ENCODE measurements around the gene PCNT. TPM values are rescaled to one million over a fixed set of nuclear protein-coding genes. Genes with fewer than 3 reads are reported as not detected.

PCNT gene
- total RNA-seq, 4 donors from 2014 or later: 200 to 431 (median 290) TPM

DNA sequence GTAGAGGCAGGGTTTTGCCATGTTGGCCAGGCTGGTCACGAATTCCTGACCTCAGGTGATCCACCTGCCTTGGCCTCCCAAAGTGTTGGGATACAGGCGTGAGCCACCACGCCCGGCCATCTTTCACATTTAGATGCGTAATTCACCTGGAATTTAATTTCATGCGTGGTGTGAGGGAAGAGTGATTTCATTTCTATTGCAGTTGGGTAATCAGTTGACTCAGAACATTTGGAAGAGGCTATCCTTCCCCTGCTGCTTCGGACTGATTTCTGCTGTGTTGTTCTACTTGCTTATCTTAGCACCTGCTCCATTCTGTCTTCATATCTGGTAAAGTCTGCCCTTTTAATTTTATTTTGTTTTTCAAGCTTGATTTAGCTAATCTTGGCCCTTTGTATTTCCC, 153.8 kb downstream of the PCNT start:
- H3K36me3 ChIP-seq: no peaks in the 10 kb centered on the region
- ATAC-seq: peak; percentile 77 to 92
- intact Hi-C loops (cut with DNase I; ENCODE audit: low total_unique reads): no loop called here
- H3K27me3 ChIP-seq: no peaks in the 10 kb centered on the region
- peak in 1 of 2 donors; percentile 27 for DNase-seq
- peaks cover 17 to 28% of the 10 kb centered on the region in 2 donors for H3K4me1 ChIP-seq
- no peak overlapping the region for H3K4me3 ChIP-seq
- no peaks in the 10 kb centered on the region for H3K9me3 ChIP-seq
- peak overlapping the region; percentile 41 to 74 (median 72) for H3K27ac ChIP-seq
- in situ Hi-C loops (cut with MboI; ENCODE audit: low sequenced_read_pairs in 4 of 4): no loop called here
- TF ChIP-seq POLR2A (IDR thresholded peaks at IDR 0.05): no peak
- TF ChIP-seq, protein P1, sequence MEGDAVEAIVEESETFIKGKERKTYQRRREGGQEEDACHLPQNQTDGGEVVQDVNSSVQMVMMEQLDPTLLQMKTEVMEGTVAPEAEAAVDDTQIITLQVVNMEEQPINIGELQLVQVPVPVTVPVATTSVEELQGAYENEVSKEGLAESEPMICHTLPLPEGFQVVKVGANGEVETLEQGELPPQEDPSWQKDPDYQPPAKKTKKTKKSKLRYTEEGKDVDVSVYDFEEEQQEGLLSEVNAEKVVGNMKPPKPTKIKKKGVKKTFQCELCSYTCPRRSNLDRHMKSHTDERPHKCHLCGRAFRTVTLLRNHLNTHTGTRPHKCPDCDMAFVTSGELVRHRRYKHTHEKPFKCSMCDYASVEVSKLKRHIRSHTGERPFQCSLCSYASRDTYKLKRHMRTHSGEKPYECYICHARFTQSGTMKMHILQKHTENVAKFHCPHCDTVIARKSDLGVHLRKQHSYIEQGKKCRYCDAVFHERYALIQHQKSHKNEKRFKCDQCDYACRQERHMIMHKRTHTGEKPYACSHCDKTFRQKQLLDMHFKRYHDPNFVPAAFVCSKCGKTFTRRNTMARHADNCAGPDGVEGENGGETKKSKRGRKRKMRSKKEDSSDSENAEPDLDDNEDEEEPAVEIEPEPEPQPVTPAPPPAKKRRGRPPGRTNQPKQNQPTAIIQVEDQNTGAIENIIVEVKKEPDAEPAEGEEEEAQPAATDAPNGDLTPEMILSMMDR (IDR thresholded peaks at IDR 0.05 in 4 of 5, conservative IDR thresholded peaks at IDR 0.05 in 1 of 5): no peak

DNA sequence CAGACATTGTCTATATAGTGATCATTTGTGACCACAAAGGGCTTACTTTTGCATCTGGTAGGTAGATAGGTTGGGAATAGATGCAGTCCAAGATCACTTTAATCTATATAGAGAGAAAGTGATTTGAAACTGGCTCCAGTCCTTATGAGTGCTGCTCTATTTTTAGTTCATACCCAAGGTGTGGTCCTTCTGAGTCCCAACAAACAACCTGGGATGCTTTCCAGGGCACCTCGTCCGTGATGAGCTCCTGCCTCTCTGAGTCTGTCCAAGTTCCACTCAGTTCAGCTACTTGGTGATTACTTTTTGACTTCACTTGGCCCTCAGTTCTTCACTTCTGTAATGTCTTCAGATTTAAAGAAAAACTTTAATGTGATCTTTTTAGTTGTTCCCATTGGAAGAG, 155.0 kb downstream of the PCNT start:
- peaks cover 20 to 28% of the 10 kb centered on the region in 2 donors for H3K4me1 ChIP-seq
- ATAC-seq: peak; percentile 90 to 94
- no peaks in the 10 kb centered on the region for H3K27me3 ChIP-seq
- no peaks in the 10 kb centered on the region for H3K36me3 ChIP-seq
- H3K27ac ChIP-seq: peak overlapping the region; percentile 41 to 74 (median 72)
- in situ Hi-C loops (cut with MboI; ENCODE audit: low sequenced_read_pairs in 4 of 4) (no loop called here), intact Hi-C loops (cut with DNase I; ENCODE audit: low total_unique reads) (no loop called here)
- TF ChIP-seq, protein P1 (IDR thresholded peaks at IDR 0.05 in 4 of 5, conservative IDR thresholded peaks at IDR 0.05 in 1 of 5): no peak
- no peak for TF ChIP-seq POLR2A (IDR thresholded peaks at IDR 0.05)
- no peak overlapping the region for H3K4me3 ChIP-seq
- H3K9me3 ChIP-seq: no peaks in the 10 kb centered on the region
- DNase-seq: peak; percentile 78 to 80

DNA sequence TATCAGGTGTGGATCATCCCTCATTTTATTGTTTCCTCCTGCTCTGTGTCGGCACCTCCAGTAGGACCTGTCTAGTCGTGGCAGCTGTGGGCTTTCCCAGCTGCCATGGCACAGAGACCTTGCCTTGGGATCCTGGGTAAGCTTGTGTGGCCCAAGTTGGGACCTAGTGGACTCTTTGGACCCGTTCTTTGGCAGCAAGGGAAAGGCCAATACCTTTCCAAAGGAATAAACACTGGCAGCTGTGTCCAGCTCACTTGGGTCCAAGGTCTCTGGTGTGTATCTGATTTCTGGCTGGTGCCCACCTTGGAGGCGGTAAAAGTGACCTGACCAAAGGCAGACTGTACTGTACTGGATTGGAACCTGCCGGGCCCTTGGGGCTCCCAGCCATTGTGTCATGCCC, 156.5 kb downstream of the PCNT start:
- Histone ChIP-seq H3K9me3 (no peaks in the 10 kb centered on the region), H3K4me1 (peaks cover 20 to 28% of the 10 kb centered on the region in 2 donors), H3K27me3 (no peaks in the 10 kb centered on the region), H3K27ac (peak overlapping the region in 1 of 4 donors; percentile 13), H3K4me3 (no peak overlapping the region), H3K36me3 (no peaks in the 10 kb centered on the region)
- no peak for TF ChIP-seq POLR2A (IDR thresholded peaks at IDR 0.05)
- TF ChIP-seq, protein P1 (IDR thresholded peaks at IDR 0.05 in 4 of 5, conservative IDR thresholded peaks at IDR 0.05 in 1 of 5): no peak
- no peak for DNase-seq
- in situ Hi-C loops (cut with MboI; ENCODE audit: low sequenced_read_pairs in 4 of 4): no loop called here
- no peak for ATAC-seq
- intact Hi-C loops (cut with DNase I; ENCODE audit: low total_unique reads): no loop called here

DNA sequence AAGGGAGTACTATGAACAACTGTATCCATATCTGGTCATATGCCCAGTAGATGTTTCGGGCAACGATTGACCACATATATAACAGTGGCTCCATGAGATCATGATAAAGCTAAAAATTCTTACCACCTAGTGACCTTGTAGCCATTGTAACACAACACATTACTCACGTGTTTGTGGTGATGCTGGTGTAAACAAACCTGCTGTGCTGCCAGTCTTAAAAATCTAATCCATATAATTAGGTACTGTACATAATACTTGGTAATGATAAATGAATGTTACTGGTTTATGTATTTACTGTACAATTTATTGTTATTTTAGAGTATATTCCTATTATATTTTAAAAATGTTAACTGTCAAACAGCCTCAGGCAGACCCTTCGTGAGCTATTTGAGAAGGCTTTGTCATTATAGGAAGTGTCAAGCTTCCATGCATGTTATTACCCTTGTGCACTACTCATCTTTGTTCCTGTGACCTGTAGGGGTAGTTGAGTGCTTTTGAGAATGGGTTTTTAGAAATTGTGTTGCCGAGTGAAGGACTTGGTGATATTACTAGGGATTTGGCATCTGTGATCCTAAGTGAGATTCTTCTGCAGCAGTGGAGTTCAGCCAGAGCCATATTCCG, 158.4 kb downstream of the PCNT start:
- H3K4me1 ChIP-seq: peaks cover 20 to 28% of the 10 kb centered on the region in 2 donors
- intact Hi-C loops (cut with DNase I; ENCODE audit: low total_unique reads) (no loop called here), in situ Hi-C loops (cut with MboI; ENCODE audit: low sequenced_read_pairs in 4 of 4) (no loop called here)

More for the DNA sequence above, 158.4 kb downstream of the PCNT start:
- ATAC-seq (no peak), DNase-seq (no peak)
- Histone ChIP-seq H3K9me3 (no peaks in the 10 kb centered on the region), H3K36me3 (peaks cover 0 to 8% of the 10 kb centered on the region in 2 donors), H3K27me3 (no peaks in the 10 kb centered on the region), H3K27ac (no peak overlapping the region), H3K4me3 (no peak overlapping the region)
- TF ChIP-seq POLR2A (IDR thresholded peaks at IDR 0.05): no peak
- TF ChIP-seq, protein P1 (IDR thresholded peaks at IDR 0.05 in 4 of 5, conservative IDR thresholded peaks at IDR 0.05 in 1 of 5): no peak
